ENCODE data around the gene GABRA6. TPM values are rescaled to one million over a fixed set of nuclear protein-coding genes. Genes with fewer than 3 reads are reported as not detected.

The GABRA6 gene
- total RNA-seq, 2 donors from 2014 or later, result not detected

DNA sequence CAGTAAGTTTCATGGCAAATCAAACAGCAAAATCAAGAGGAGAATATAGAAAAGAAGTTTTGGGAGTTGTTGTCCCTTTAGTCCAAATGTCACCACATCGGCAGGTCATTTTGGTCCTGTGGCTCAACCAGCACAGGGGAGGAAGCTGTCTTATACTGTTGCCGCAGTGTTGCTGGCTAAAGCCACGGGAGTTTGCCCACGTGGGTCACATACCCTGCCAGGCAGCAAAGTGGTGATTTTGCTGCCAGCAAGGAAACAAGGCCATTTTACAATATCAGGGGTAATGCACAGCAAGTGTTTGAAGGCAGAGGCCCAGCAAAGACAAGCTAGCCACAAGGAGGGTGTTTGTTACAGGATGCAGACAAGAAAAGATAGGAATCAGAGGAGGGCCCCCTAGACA, 14.5 kb downstream of the GABRA6 start:
- Mint-ChIP-seq H3K9me3 (no peaks in the 10 kb centered on the region), H3K27ac (no peak overlapping the region), H3K4me3 (no peak overlapping the region), H3K36me3 (ENCODE audit: low read depth) (no peaks in the 10 kb centered on the region), H3K27me3 (ENCODE audit: insufficient read depth) (no peaks in the 10 kb centered on the region), H3K4me1 (no peaks in the 10 kb centered on the region)
- Histone ChIP-seq H3K4me3 (ENCODE audit: low read length) (no peak overlapping the region), H3K4me1 (ENCODE audit: control insufficient read depth, insufficient read depth, low read length) (no peaks in the 10 kb centered on the region), H3K27me3 (ENCODE audit: control insufficient read depth, insufficient read depth, low read length, poor library complexity, severe bottlenecking) (no peaks in the 10 kb centered on the region), H3K36me3 (ENCODE audit: control insufficient read depth, insufficient read depth, low read length) (no peaks in the 10 kb centered on the region), H3K9me3 (ENCODE audit: control insufficient read depth, low read length) (no peaks in the 10 kb centered on the region), H3K27ac (ENCODE audit: low read depth, low read length) (no peak overlapping the region), H3K9ac (ENCODE audit: extremely low read depth, low read length, poor library complexity, severe bottlenecking) (no peak overlapping the region)
- 78 to 90% methylated on average over 4 of the region's 4 CpGs for WGBS, 2 experiments (ENCODE audit: insufficient coverage in 1 of 2, insufficient read length in 1 of 2)
- TF ChIP-seq CTCF (conservative IDR thresholded peaks at IDR 0.05), result no peak
- DNase-seq, result no peak

DNA sequence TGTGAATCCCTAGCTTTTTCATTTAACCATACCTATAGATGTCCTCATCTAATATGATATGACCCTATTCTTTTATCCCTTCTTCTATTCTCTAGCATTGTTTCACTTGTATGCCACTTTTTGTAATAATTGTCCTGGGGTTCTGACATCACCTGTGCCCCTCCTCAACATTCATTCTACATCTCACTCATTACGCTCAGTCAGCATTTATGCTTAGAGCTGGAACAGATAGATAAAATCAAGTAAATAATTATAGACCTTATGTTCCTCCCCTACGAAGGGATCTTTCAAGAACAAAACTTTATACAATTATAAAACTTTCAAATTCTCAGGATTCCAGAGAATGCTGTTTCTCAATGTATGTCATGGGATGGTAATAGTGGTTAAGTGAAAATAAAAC, 18.0 kb downstream of the GABRA6 start:
- Histone ChIP-seq H3K9ac (ENCODE audit: extremely low read depth, low read length, poor library complexity, severe bottlenecking) (no peak overlapping the region), H3K4me1 (ENCODE audit: control insufficient read depth, insufficient read depth, low read length) (no peaks in the 10 kb centered on the region), H3K27ac (ENCODE audit: low read depth, low read length) (no peak overlapping the region), H3K9me3 (ENCODE audit: control insufficient read depth, low read length) (no peaks in the 10 kb centered on the region), H3K4me3 (ENCODE audit: low read length) (no peak overlapping the region), H3K27me3 (ENCODE audit: control insufficient read depth, insufficient read depth, low read length, poor library complexity, severe bottlenecking) (no peaks in the 10 kb centered on the region), H3K36me3 (ENCODE audit: control insufficient read depth, insufficient read depth, low read length) (no peaks in the 10 kb centered on the region)
- Mint-ChIP-seq H3K9me3 (no peaks in the 10 kb centered on the region), H3K27me3 (ENCODE audit: insufficient read depth) (no peaks in the 10 kb centered on the region), H3K27ac (no peak overlapping the region), H3K4me1 (no peaks in the 10 kb centered on the region), H3K4me3 (no peak overlapping the region), H3K36me3 (ENCODE audit: low read depth) (no peaks in the 10 kb centered on the region)
- no peak for DNase-seq
- no peak for TF ChIP-seq CTCF (conservative IDR thresholded peaks at IDR 0.05)
- WGBS, 2 experiments (ENCODE audit: insufficient coverage in 1 of 2, insufficient read length in 1 of 2), result 100% methylated on average over 1 of the region's 2 CpGs; no CpG with 5 or more reads in 1 of the 2 experiments

- Mint-ChIP-seq H3K4me3 (no peak overlapping the region), H3K27me3 (ENCODE audit: insufficient read depth) (no peaks in the 10 kb centered on the region), H3K4me1 (no peaks in the 10 kb centered on the region), H3K36me3 (ENCODE audit: low read depth) (no peaks in the 10 kb centered on the region), H3K27ac (no peak overlapping the region), H3K9me3 (no peaks in the 10 kb centered on the region)
- H3K4me1 ChIP-seq (ENCODE audit: control insufficient read depth, insufficient read depth, low read length), result no peaks in the 10 kb centered on the region
- WGBS, 2 experiments (ENCODE audit: insufficient coverage in 1 of 2, insufficient read length in 1 of 2), result 100% methylated on average over 1 of the region's 1 CpG
- H3K4me3 ChIP-seq (ENCODE audit: low read length), result no peak overlapping the region
- H3K27ac ChIP-seq (ENCODE audit: low read depth, low read length), result no peak overlapping the region
- no peaks in the 10 kb centered on the region for H3K36me3 ChIP-seq (ENCODE audit: control insufficient read depth, insufficient read depth, low read length)
- no peak for DNase-seq
- no peak overlapping the region for H3K9ac ChIP-seq (ENCODE audit: extremely low read depth, low read length, poor library complexity, severe bottlenecking)
- TF ChIP-seq CTCF (conservative IDR thresholded peaks at IDR 0.05), result no peak
- no peaks in the 10 kb centered on the region for H3K9me3 ChIP-seq (ENCODE audit: control insufficient read depth, low read length)
- no peaks in the 10 kb centered on the region for H3K27me3 ChIP-seq (ENCODE audit: control insufficient read depth, insufficient read depth, low read length, poor library complexity, severe bottlenecking)
These were observed 21.9 kb downstream of the GABRA6 start for GRCh38 chr5:161707382-161707781.
